NCI-H1694 (cell line): ENCODE results near the gene PRR18.

Experiments used
- DNase-seq: peaks from one replicate; lab custom pipeline; 2025; lab: John Stamatoyannopoulos, UW

Gene PRR18

DNA sequence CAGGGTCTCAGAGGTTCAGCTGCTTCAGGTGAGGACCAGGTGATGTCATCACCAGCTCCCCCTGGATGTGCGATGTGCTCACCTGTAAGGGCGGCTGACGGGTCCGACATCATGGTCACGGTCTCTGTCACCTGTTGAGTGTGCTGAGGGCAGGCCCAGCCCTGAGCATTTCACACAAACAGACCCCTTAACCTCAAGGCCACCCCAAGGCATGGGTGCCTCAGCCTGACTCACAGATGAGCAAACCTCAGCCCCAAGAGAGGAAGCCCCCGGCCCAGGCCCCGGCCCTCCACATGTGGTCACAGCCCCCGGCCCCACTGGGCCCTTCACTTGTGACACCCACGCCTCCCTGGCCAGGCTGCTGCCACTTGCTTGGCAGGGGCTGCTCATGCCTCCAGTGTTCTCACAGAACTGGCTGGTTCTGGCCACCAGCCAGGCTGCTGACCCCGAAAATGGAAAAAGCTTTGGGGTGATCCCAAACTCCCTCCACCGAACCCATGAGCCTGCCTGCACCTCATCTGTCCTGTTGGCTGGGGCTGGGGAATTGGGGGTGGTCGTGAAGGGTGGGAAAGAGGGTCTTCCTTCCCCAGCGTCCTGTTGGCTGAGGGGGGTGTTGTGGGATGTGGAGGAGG lies 33.3 kb downstream of the PRR18 start:
- no peak for DNase-seq

- no peak for DNase-seq
Measured at GRCh38 chr6:166274163-166274562, 34.0 kb downstream of the PRR18 start.

- DNase-seq = no peak
Measured at GRCh38 chr6:166271376-166271765, 36.8 kb downstream of the PRR18 start.

- DNase-seq = no peak
Measured at GRCh38 chr6:166270706-166271375, 37.4 kb downstream of the PRR18 start.

DNA sequence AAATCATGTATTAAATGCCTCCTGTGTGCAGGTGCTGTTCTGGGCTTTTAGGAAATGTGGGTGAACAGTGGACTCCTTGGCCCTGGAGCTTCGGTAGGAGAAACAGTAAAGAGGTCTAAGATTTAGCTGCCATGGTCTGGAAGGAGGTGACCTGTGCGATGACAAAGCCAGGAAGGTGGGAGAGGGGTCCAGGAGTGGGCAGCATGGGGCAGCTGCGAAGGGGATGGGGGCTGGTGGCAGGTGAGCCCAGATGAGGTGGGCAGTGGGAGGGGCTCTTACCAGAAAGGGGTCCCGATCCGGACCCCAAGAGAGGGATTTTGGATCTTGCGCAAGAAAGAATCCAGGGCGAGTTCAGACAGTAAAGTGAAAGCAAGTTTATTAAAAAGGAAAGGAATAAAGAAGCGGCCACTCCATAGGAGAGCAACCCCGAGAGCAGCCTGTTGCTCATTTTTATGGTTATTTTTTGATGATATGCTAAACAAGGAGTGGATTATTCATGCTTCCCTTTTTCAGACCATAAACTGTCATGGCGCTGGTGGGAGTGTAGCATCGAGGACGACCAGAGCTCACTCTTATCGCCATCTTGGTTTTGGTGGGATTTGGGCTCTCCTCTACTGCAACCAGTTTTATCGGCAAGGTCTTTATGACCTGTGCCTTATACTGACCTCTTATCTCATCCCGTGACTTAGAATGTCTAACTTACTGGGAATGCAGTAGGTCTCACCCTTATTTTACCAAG lies 38.7 kb downstream of the PRR18 start:
- no peak for DNase-seq

- DNase-seq = no peak
Measured at GRCh38 chr6:166268431-166268830, 39.8 kb downstream of the PRR18 start.

DNA sequence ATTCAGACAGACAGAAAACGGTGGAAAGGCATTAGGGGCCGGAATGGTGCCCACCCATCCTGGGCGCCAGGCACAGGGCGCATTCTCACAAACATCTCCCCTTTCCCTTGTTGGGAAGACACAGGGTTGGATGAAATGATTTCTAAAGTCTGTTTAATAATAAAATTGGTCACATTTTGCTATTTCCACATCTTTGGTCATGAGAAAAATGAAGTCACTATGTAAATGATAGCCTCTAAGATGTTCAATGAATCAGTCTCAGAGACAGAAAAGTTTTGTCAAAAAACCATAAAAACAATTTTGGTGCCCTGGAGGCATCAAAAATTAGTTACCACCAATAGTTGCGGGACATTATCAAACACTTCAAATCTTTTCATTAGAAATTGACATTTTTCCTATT lies 40.7 kb downstream of the PRR18 start:
- DNase-seq = no peak

GRCh38 chr6:166266336-166266735 lies 41.9 kb downstream of the PRR18 start:
- DNase-seq = no peak

GRCh38 chr6:166262743-166263515 lies 45.3 kb downstream of the PRR18 start:
- no peak for DNase-seq

GRCh38 chr6:166259296-166259977 lies 48.8 kb downstream of the PRR18 start:
- DNase-seq = no peak

DNA sequence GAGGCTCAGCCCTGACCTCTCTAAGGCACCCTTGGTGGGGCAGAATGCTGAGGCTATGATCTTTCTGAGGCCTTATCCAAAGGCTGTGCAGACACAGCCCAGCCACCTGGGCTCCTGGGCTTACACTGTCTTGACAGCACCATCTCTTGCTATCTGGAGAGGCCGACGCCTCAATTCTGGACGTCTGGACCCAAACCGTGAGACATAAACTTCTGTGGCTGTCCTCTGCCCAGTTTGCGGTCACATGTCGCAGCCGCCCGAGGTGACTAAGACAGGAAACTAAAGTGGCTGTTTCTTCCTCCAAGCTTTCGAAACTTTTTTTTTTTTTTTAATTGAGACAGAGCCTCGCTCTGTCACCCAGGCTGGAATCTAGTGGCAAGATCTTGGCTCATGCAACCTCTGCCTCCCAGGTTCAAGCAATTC lies 49.3 kb downstream of the PRR18 start:
- DNase-seq = no peak

DNA sequence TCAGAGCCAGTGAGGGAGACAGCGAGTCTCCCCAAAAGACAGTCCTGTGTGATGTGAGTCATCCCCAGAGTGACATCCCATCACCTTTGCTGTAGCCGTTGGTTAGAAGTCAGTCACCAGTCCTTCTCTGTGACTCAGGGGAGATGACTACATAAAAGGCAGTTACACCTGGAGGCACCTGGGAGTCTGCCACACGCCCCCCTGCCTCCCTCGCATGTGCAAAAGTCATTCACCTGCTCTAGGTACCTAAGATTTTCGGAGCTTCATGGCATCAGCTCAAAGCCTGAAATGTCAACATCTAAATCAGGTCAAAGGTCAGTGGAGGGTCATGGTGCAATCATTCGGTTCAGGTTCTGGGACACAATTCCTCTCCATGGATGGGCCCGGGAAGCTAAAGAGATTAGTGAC lies 50.3 kb downstream of the PRR18 start:
- DNase-seq = no peak
